SK-N-MC (cell line): ENCODE data around the gene FUBP3.

Experiments
- EZH2 ChIP-seq: fragments of 200-600 bp; sonication (generic); IDR thresholded peaks from one replicate; pipeline ENCODE4 v1.6.1; 2017; ENCODE audit warnings: antibody characterized with exemption
- FOXP2 ChIP-seq: optimal IDR thresholded peaks from 2 replicates; pipeline ENCODE3; 2011; ENCODE audit warnings: mild to moderate bottlenecking, moderate library complexity; ENCODE audit not compliant: insufficient read depth; ENCODE audit errors: extremely low read length, control extremely low read depth
- POLR2AphosphoS5 ChIP-seq: IDR thresholded peaks from 2 replicates; pipeline ENCODE4 v1.6.1; 2012; ENCODE audit warnings: mild to moderate bottlenecking, low read depth, low read length, borderline replicate concordance

GRCh38 chr9:130557077-130557468 is 22.3 kb upstream of the FUBP3 start:
- TF ChIP-seq EZH2 (no peak), POLR2AphosphoS5 (no peak), FOXP2 (no peak)
